Measurements from ENCODE around the gene VAV2.

DNA sequence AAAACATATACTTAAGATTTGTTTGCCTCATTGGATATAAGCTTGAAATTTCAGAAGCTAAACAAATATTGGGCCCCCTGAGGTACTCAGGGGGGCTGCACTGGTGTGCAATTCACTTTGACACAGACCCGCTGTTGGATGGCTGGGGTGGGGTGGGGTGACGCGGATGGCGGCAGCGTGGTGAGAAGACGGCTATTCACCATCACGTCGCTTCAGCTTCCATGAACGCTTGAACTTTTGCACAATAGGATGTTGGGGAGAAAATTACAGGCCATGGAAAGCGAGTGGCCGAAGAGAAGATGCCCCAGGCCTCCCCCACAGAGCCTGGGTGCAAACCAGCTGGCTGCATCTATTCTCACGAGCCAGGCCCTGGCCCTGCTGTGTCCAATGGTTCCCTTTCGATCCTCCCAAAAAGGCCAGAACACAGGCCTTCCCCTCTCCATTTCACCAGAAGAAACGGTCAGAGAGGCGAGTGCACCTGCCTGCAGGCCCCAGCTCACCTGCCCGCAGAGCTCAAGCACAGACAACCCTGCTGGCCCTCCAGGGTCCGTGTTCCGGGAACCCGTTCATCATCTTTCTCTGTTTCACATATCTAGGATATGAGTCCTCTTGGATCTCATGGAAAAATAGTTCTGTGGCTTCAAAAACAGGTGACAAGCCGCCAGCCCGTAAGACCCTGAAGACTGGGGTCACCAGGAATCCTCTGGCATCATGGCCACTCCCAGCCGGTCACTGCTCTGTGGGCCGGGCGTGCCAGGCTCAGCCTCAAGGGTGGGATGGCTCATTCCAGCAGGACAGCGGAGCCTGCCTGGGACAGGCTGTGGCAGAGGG is 207.2 kb downstream of the VAV2 start:
- TF ChIP-seq REST (IDR thresholded peaks at IDR 0.05; ENCODE audit: unreplicated experiment) (no peak), CTCF (conservative IDR thresholded peaks at IDR 0.05; ENCODE audit: low read depth in 2 of 2) (no peak), EZH2 (IDR thresholded peaks at IDR 0.05; ENCODE audit: low read depth, unreplicated experiment) (no peak), EZH2phosphoT487 (IDR thresholded peaks at IDR 0.05; ENCODE audit: unreplicated experiment) (no peak), POLR2AphosphoS5 (IDR thresholded peaks at IDR 0.05; ENCODE audit: low read depth) (no peak)

Data from GM23338 (cell line).